HPDE6-E6E7 (cell line): ENCODE results near the gene FRRS1L.

Experiments
- DNase-seq: peaks from one replicate; pipeline ENCODE4 v3.0.0; 2011; ENCODE audit warnings: missing footprints; ENCODE audit errors: extremely low spot score

Gene FRRS1L

DNA sequence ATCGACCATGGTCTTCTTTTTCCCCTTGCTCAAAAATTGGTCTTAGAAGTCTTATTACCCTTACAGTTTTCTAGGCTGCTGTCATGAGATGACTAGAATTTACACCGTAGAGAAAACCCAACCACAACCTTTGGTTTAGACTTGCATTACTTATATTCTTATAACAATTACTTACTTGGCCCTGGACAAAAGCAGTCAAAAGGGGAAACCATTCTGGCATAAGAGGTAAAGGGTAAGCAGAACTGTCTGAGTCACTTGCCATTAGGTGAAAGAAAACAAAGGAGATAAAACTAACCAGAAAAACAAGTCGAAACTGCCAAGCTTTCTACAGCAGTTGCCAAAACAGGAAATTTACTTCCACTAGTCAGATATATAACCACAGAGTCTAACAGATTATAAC is 65.2 kb downstream of the FRRS1L start:
- DNase-seq: peak; percentile 76

DNA sequence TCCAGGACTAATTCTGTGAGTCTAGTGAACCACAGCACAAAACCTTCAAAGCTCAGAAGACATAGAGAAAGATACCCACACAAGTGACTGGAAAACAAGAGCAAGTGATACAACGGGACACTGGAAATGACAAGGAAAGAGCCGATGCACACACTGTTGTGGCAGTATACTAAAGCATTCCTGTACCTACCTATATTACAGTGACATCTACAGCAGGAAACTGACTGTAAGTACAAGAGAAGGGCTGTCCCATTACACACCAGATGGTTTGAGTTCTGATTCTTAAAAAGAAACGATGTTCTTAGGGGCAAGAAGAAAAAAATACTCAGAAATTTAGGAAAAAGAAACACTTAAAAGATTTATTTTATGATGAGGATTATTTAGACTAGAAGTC is 65.8 kb downstream of the FRRS1L start:
- no peak for DNase-seq

DNA sequence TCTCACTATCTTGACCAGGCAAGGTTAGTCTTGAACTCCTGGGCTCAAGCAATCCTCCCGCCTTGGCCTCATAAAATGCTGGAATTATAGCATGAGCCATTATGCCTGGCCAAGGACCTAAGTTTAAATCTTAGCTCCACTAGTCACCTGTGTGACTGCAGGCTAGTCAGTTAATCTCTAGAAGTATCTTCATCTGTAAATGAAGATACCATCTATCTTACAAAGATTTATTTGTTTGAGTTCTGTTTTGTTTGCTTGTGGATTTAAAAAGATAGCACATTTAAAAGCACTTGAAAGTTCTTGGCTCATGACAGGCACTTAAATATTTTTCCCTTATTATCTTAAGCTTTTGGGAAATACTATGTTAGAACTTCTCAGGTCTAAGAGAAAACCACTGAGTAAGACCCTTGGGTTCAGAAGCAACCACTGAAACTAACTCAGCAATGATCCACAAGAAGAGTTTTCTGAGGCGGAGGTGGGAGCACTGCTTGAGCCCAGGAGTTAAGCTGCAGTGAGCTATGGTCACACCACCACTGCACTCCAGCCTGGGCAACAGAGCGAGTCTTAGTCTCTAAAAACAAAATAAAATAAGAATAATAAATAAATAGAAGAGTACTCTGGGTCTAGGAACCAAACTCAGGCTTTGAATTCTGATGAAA is 66.4 kb downstream of the FRRS1L start:
- no peak for DNase-seq

DNA sequence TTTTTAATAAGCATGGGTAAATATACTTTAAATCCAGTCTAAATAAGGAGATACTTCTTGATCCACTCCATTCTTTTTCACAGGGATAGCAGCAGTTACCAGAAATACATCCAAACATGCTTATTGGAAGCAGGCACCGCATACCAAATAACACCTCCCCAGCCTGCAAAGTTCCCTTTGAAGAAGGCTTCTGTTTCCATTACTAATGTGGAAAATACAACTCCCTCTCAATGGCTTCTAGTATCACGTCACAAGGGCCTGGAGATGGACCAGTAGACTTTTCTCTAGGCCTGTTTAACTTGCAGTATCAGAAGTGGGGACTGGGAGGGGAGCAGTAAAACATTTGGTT is 68.1 kb downstream of the FRRS1L start:
- no peak for DNase-seq

DNA sequence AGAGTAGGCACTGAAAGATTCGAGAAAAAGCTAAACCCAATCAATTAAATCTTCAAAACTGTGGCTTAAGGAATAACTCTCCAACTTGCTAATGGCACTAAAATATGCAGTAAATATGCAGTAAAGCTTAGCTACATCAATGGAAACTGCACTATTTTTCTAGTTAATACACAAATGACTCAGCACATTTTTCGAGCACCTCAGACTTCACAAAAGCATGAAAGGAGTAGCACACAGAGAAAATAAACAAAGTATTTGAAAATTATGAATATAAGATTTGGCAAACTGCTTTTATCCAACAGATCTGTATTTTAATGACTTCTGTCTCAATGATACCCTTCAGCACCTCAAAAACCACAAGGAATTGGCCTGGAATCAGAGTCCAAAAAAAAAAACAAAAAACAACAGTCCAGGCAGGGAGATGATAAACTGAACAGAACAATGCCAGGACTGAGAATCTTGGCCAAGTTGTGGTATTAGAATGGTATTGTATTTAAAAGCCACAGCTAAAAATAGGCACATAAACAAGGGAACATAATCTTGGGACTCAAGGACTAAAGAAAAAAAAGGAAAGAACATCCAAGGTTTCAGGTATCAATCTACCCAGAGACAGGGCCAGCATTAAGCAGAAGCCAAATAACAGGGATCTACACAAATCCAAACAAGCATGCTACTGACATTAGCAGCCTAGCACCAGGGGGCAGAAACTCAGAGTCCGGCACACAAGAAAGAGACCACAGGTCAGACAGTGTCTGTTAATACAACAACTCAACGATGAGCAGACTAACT is 68.7 kb downstream of the FRRS1L start:
- DNase-seq: no peak

DNA sequence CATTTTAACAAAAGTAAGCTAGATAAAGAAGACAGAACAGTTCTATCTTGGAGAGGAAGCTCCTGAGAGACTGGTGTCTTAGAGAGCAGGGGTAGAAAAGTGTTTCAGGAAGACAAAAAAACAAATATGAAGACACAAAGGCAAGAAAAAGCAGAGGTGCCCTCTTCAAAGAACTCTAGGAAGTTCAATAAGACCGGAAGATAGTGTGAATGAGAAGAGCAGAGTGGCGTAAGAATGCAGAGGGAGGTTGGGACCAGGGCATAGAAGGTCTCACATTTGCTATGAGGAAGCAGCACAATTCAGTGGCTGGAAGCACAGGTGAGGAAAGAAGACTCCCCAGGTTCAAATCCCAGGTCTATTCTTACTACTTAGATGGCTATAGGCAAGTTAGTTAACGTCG is 69.9 kb downstream of the FRRS1L start:
- DNase-seq: no peak

DNA sequence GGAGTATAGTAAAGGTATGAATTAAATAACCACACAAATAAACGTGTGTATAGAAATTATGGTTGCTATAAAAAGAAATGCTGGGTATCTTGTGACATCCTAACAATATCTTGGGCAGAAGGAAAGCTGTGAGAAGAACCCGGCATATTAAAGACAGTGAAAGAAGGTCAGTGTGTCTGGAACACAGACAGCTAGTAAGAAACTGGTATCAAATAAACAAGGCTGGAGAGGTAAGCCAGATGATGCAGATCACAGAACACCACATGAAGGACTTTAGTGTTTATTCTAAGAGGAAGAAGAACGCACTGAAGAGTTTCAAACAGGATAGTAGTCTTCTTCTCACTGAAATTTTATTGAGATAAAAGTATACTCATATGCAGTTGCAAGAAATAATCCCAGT is 71.7 kb downstream of the FRRS1L start:
- DNase-seq: no peak

DNA sequence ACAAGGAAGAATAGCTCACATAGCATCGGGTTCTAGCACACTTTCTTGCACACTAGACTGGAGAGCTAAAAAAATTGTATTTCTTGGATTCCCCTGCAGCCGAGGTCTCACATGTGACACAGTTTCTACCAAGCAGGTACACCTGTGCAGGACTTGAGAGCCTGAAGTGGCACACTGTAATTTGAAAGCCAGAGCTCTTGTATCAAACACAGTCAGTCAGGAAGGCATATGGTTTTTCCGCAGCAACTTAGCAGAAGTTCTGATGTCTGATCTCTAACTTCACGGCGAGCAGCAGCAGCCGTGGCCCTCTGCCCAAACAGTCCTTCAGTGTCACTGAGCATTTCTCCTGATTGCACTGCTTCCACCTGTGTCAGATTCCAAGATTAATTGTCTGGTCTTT is 72.8 kb downstream of the FRRS1L start:
- DNase-seq: no peak

DNA sequence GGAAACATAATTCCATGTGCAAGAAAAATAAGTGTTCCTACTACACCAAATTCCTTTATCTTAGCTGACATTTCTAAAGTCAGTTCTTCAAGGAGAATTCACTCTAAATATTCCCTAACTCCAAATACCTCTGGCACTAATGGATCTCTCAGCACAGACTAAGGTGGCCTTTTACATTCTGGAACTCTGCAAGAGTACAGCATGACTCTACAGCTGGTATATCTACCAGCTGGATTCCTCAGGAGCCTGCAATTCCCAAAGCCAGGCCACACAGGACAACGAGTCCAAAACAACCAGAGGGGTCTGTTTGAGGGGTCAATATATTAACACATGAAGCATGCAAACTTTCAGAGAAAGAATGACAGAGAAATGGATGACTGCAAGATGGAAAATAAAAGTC is 74.5 kb downstream of the FRRS1L start:
- DNase-seq: no peak

DNA sequence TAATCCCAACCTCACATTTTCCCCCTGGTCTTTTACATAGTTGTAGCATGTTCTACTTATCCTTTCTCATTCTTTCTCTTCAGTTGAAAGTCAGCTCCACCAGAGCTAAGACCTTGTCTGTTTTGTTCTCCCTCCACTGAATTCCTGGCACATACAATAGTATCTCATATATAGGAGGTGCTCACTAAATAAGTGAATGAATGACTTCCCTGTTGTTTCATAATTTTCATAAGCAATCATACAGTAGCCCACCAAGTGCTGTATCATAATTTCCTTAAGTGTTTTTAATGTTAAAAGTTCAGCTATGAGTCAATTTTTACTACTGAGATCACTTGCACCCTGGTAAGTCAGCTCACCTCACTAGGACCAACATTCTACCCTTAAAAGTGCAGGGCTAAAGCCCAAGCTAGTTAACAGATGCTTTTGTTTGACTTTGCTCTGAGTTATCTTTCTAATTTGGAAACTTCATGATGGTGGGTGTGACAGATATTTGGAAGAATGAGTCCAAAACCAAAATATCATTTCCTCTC is 74.9 kb downstream of the FRRS1L start:
- no peak for DNase-seq

DNA sequence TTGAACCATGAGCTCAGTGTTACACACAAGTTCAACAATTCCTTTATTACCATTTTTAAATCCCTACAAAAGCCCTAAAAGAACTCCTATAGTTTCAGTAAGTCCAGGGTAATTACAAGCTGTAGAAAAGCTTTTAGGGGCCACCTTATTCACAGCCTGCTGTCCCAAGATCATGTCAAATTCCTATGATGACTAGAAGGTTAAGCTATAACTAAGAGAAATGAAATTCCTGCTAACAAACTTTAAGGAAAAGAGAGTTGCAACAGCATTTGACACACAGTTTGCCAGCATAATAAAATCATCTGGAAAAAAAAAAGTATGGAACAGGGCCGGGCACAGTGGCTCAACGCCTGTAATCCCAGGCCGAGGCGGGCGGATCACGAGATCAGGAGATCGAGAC is 78.8 kb downstream of the FRRS1L start:
- no peak for DNase-seq

DNA sequence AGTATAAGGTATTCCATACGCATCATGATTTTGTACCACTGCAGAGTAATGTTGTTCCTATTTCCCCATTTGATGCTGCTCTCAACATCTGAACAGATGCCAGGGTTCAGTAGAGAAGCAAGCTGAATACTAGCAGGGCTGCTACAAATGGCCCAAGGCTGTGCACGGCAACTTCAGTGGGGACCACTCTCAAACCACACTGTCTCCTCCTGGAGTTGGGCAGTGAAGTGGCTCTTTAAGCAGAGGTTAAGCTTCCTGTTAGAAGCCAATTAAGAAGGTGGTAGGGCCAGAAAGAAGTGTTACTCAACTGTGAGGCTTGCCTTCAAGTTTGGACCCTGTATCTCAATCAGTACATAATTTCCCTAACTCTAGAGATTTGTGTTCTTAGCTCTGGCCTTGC is 79.3 kb downstream of the FRRS1L start:
- DNase-seq: no peak

DNA sequence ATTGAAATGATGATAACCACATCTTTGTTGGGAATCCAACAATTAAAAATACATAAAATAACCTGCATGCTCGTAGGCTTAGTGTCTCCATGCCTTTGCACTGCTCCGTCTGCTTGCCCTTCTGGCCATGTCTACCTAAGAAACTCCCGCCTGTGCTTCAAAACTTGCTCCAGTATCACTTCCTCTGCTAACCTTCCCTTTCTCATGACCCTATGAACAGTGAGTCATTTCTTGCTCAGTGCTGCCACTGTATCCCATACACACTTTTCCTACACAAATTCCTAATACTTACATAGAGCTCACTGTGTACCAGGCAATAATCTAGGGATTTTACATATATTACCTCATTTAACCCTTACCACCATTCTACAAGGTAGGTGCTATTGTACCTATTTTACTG is 80.8 kb downstream of the FRRS1L start:
- DNase-seq: no peak

DNA sequence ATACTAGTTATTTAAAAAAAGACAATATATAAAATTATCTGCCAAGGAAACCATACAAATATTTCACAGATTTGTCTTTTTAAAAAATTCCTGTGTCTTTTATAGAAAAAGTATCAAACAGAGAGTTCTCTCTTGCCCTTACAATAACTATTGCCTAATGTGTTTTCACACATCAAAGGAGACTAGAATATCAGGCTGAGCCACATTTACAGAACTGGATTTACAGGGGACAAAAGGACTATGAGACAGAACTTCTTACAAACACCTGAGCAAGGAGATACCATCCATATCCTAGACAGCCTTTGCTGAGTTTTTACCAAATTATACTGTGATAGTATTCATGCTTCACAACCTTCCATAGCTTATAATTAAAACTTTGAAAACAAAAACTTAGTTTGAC is 81.5 kb downstream of the FRRS1L start:
- DNase-seq: no peak

DNA sequence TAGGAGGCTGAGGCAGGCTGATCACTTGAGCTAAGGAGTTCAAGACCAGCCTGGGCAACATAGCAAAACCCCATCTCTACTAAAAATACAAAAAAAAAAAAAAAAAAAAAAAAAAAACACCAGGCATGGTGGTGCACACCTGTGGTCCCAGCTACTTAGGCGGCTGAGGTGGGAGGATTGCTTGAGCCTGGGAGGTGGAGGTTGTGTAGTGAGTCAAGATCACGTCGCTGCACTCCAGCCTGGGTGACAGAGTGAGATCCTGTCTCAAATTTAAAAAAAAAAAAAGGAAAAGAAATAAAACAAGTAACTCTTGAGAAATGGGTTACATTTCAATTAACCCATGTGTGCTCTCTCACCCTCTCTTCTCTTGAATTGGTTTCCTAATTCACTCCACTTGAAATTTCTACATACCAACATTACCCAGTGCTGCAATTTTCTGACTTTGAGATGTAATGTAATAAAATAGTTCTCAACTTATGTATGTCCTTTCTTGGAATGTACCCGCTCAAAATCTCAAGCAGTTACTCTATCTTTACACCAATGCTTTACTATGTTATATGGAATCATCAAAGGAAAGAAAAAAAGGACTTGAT is 83.1 kb downstream of the FRRS1L start:
- no peak for DNase-seq

DNA sequence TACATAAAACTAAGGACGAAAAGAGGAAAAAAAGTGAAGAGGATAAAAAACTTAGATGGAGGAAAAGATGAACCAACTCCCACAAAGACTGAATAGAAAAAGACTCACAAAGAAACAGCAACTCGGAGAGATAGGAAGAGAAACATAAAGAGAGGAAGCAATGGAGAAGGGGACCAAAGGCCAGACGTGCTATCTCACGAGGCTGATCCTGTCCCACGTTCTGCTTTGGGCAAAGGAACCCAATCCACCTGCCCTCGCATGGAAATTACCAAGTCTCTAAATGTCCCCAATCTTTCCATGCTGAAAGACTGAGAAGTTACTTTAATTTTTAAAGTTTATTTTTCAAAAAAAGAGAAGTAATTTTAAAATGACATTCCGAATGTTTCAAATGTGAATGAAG is 83.9 kb downstream of the FRRS1L start:
- DNase-seq: no peak

DNA sequence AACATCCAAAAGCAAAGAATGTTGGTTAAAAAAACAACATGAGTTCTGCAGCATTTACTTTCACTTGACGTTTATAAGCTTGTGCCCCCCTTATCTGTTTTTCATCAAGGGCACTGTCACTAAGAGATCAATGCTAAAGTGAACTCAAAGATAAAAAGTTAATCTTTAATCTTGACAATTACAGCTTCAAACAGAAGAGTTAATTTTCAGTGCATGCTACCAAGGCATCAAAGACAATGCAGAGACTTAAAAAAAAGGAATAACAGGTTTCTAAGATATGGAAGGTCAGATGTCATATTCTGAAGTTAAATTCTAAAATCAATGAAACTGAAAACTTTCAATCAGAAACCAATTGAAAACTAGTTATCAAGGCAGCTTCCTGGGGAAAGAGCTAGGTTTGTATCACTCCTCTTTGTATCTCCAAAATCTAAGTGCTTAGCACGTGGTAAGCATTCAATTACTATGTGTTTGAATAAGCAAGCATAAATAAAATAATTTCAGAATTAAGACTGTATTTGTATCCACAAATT is 84.9 kb downstream of the FRRS1L start:
- DNase-seq: no peak
